Smooth muscle cell (in vitro differentiated cells): ENCODE data around the gene POFUT1. TPM values are rescaled to one million over a fixed set of nuclear protein-coding genes. Genes with fewer than 3 reads are reported as not detected.

ENCODE experiments used
- DNase-seq: peaks from one replicate; lab custom pipeline; 2025; ENCODE audit not compliant: unreplicated experiment; lab: John Stamatoyannopoulos, UW
- H2AFZ ChIP-seq: fragments of 200-600 bp; sonication (generic); 2 replicates; pipeline ENCODE4 v1.6.0; 2016; ENCODE audit warnings: antibody characterized with exemption, low read depth, mild to moderate bottlenecking
- H3F3A ChIP-seq: fragments of 200-600 bp; sonication (generic); 2 replicates; pipeline ENCODE4 v1.6.0; 2017; ENCODE audit warnings: antibody characterized with exemption, low read depth
- H3K27ac ChIP-seq: fragments of 200-600 bp; sonication (generic); 2 replicates; pipeline ENCODE4 v1.5.1; 2016; ENCODE audit warnings: low read depth, mild to moderate bottlenecking
- H3K27me3 ChIP-seq: fragments of 200-600 bp; sonication (generic); 2 replicates; pipeline ENCODE4 v1.6.1; 2016; ENCODE audit warnings: low read depth, mild to moderate bottlenecking
- H3K36me3 ChIP-seq: fragments of 200-600 bp; sonication (generic); 2 replicates; pipeline ENCODE4 v1.5.1; 2016; ENCODE audit warnings: low read depth
- H3K4me1 ChIP-seq: fragments of 200-600 bp; sonication (generic); 2 replicates; pipeline ENCODE4 v1.5.1; 2016; ENCODE audit warnings: low read depth
- H3K4me2 ChIP-seq: fragments of 200-600 bp; sonication (generic); 2 replicates; pipeline ENCODE4 v1.6.0; 2016; ENCODE audit warnings: mild to moderate bottlenecking
- H3K4me3 ChIP-seq: fragments of 200-600 bp; sonication (generic); 2 replicates; pipeline ENCODE4 v1.5.1; 2016; ENCODE audit warnings: mild to moderate bottlenecking
- H3K79me2 ChIP-seq: fragments of 200-600 bp; sonication (generic); 2 replicates; pipeline ENCODE4 v1.6.0; 2016; ENCODE audit warnings: low read depth, mild to moderate bottlenecking
- H3K9ac ChIP-seq: fragments of 200-600 bp; sonication (generic); 2 replicates; pipeline ENCODE4 v1.6.0; 2016; ENCODE audit warnings: low read depth
- H3K9me3 ChIP-seq: fragments of 200-600 bp; sonication (generic); replicated peaks from 2 replicates; pipeline ENCODE4 v1.5.1; 2016; ENCODE audit warnings: low read depth
- H4K20me1 ChIP-seq: fragments of 200-600 bp; sonication (generic); 2 replicates; pipeline ENCODE4 v1.6.0; 2016; ENCODE audit warnings: low read depth
- WGBS: methylation state at CpG from one replicate; pipeline ENCODE4 v1.1.7; 2016; ENCODE audit warnings: low lambda C conversion rate; 5-methylcytosine and 5-hydroxymethylcytosine counted together
- polyA plus RNA-seq: library from polyadenylated mRNA; unstranded; fragments of >200 nt; fragmentation: Nextera tagmentation; extraction: Ambion mirVana; gene quantifications from 2 replicates; pipeline ENCODE4 v1.2.1, GENCODE V29; 2016
- total RNA-seq: library from RNA; depleted of rRNA; stranded (reverse); fragments of >200 nt; gene quantifications from 2 replicates; pipeline ENCODE4 v1.2.3, GENCODE V29; 2014
- TF ChIP-seq, protein P1 (sequence below): fragments of 200-600 bp; sonication (generic); IDR thresholded peaks from 2 replicates; pipeline ENCODE4 v1.5.1; 2017; ENCODE audit warnings: borderline replicate concordance, mild to moderate bottlenecking, antibody characterized with exemption; ENCODE audit not compliant: insufficient read depth, poor library complexity, severe bottlenecking

POFUT1 gene
- total and polyA plus RNA-seq, 2 experiments from 2014 or later: 44.3 to 45.0 TPM

DNA sequence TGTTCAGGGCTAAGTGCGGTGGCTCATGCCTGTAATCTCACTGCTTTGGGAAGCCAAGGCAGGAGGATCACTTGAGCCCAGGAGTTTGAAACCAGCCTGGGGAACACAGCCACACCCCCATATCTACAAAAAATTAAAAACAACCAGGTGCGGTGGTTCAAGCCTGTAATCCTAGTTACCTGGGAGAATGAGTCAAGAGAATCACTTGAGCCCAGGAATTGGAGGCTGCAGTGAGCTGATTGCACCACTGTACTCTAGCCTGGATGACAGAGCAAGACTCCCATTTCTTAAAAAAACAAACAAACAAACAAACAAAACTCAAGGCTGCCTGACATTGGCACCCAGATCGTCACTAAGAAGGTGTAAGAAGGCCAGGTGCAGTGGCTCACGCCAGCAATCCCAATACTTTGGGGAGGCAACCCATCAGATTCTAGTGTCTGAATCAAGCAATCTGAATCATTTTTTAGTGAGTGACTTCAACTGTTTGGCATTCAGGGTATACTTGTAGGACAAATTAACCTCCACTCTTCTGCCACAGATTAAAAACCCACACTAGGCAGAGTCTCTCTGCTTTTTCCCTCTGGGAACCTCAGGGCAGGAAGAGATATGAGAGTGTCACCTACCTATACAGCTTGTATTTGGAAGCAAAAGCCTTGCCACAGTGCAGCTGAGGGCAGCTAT, 6.2 kb upstream of the POFUT1 start:
- no peaks in the 10 kb centered on the region for H3K27me3 ChIP-seq
- 94% methylated on average over 4 of the region's 4 CpGs for WGBS
- H3K36me3 ChIP-seq: peaks cover 3% of the 10 kb centered on the region
- no peak overlapping the region for H3K4me2 ChIP-seq
- no peaks in the 10 kb centered on the region for H3K9me3 ChIP-seq
- no peak for DNase-seq
- peak overlapping the region; percentile 91 for H3K27ac ChIP-seq
- H4K20me1 ChIP-seq: peaks cover 90% of the 10 kb centered on the region
- TF ChIP-seq, protein P1, sequence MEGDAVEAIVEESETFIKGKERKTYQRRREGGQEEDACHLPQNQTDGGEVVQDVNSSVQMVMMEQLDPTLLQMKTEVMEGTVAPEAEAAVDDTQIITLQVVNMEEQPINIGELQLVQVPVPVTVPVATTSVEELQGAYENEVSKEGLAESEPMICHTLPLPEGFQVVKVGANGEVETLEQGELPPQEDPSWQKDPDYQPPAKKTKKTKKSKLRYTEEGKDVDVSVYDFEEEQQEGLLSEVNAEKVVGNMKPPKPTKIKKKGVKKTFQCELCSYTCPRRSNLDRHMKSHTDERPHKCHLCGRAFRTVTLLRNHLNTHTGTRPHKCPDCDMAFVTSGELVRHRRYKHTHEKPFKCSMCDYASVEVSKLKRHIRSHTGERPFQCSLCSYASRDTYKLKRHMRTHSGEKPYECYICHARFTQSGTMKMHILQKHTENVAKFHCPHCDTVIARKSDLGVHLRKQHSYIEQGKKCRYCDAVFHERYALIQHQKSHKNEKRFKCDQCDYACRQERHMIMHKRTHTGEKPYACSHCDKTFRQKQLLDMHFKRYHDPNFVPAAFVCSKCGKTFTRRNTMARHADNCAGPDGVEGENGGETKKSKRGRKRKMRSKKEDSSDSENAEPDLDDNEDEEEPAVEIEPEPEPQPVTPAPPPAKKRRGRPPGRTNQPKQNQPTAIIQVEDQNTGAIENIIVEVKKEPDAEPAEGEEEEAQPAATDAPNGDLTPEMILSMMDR: no peak
- H3K9ac ChIP-seq: no peak overlapping the region
- H2AFZ ChIP-seq: no peak overlapping the region
- peaks cover 3% of the 10 kb centered on the region for H3F3A ChIP-seq
- peaks cover 29% of the 10 kb centered on the region for H3K4me1 ChIP-seq
- peaks cover 76% of the 10 kb centered on the region for H3K79me2 ChIP-seq
- H3K4me3 ChIP-seq: no peak overlapping the region

DNA sequence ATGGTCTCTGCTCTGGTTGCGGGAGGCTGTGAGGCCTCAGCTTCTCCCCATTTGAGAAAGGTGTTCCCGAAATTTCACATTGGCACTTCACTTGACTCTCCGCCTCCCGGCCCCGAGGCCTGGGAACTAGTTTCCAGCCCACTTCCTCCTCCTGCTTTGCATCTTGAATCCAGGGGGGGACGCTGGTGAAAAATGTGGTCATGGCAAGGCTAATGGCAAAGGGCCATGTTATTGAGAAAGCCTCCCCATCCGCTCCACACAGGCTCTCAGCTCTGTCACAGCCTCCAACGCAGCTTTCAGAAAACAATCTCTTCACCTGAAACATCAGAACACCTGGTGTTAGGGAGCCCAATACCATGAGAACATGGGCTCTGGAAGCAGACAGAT, 5.7 kb upstream of the POFUT1 start:
- TF ChIP-seq, protein P1: no peak
- H3K27ac ChIP-seq: peak overlapping the region; percentile 91
- 96% methylated on average over 8 of the region's 8 CpGs for WGBS
- H3K9me3 ChIP-seq: no peaks in the 10 kb centered on the region
- peaks cover 29% of the 10 kb centered on the region for H3K4me1 ChIP-seq
- peaks cover 81% of the 10 kb centered on the region for H3K79me2 ChIP-seq
- H3K27me3 ChIP-seq: no peaks in the 10 kb centered on the region
- H2AFZ ChIP-seq: no peak overlapping the region
- peaks cover 3% of the 10 kb centered on the region for H3F3A ChIP-seq
- DNase-seq: no peak
- H3K36me3 ChIP-seq: peaks cover 3% of the 10 kb centered on the region
- no peak overlapping the region for H3K4me2 ChIP-seq
- no peak overlapping the region for H3K9ac ChIP-seq
- H3K4me3 ChIP-seq: no peak overlapping the region
- H4K20me1 ChIP-seq: peaks cover 92% of the 10 kb centered on the region

DNA sequence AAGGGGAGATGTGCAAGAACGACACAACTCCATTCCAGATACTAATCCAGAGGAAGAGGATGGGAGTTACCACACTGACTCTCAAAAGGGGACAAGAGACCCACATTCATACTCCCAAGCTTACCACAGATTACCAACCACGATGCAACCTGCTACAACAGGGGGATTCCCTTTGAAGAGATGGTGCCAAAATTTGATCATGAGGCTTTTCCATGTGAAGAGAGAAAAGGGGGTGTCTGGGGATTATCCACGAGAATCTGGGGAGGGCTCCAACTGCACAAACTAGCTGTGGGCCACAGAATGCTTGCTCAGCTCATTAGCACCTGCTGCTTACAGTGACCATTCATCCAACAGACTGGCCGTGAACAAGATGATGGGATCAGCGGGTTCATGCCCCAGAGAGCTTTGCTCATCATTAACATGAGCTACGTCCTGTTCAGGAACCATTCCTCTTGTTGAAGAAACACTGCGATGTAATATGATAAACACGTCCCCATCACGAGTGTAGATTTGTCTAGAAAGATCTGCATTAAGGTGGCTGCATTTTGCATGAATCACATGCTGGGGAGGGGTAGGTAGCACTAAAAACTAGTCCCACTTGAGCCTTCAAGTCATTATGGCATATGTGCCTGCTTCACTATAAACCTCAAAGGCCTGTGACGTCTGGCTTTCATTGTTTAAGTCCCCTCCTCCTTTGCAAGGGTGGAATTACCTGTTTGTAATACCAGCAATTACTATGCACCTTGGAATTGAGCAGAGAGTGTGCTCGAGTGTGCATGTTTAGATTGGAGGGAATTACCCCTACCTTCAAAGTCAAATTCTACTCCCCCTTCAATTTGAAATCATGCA, 4.1 kb upstream of the POFUT1 start:
- Histone ChIP-seq H3K27me3 (no peaks in the 10 kb centered on the region), H3K9me3 (no peaks in the 10 kb centered on the region), H3F3A (peaks cover 3% of the 10 kb centered on the region), H3K27ac (peak overlapping the region; percentile 91), H3K9ac (peak overlapping the region; percentile 94), H2AFZ (no peak overlapping the region), H3K4me3 (peak overlapping the region; percentile 75), H3K79me2 (peaks cover 92% of the 10 kb centered on the region), H3K4me2 (peak overlapping the region; percentile 89), H3K36me3 (peaks cover 3% of the 10 kb centered on the region), H3K4me1 (peaks cover 29% of the 10 kb centered on the region), H4K20me1 (peaks cover 77% of the 10 kb centered on the region)
- no peak for DNase-seq
- 78% methylated on average over 11 of the region's 11 CpGs for WGBS
- TF ChIP-seq, protein P1: no peak
